Measurements from ENCODE around the gene SNX10. TPM values are rescaled to one million over a fixed set of nuclear protein-coding genes. Genes with fewer than 3 reads are reported as not detected.
A peak's percentile ranks its signal among the peaks of the same experiment; 100 is the strongest.

SNX10 gene
- total RNA-seq, 4 donors from 2014 or later, result 1.5 to 5.9 (median 3.1) TPM; not detected in 1

DNA sequence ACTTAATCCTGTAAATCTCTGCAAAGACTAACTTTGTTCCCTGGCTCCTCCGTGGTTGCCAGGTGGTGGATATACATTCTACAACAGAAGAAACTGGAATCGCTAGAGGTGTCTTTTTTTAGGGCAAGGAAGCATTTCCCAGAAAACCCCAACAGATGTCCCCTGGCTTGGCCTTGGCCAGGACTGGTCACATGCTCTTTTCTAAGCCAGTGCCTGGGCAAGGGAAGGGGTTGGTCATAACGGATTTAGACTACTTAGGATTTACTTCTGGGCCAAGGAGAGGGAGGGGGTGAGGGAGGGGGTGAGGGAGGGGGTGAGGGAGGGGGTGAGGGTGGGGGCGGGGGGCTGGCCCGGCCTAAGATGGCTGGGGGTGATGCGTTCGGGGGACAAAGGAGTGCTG, 105.7 kb downstream of the SNX10 start:
- 19 to 51% methylated on average over 3 to 7 of the region's 7 CpGs for WGBS, 2 donors (ENCODE audit: low coverage in 1 of 2)
- Histone ChIP-seq H3K27ac (peak overlapping the region; percentile 76 to 86 (median 84)), H3K36me3 (no peaks in the 10 kb centered on the region), H3K4me1 (peaks cover 0 to 20% (median 12%) of the 10 kb centered on the region in 4 donors), H3K27me3 (no peaks in the 10 kb centered on the region), H3K4me3 (no peak overlapping the region), H3K9me3 (no peaks in the 10 kb centered on the region)
- in situ Hi-C loops (cut with MboI; ENCODE audit: low pct_ligation_motif_present in 1 of 4, low pct_unique_long_range_greater_than_20kb in 1 of 4, low sequenced_read_pairs in 3 of 4) (no loop called here), intact Hi-C loops (cut with DNase I; ENCODE audit: low total_unique reads) (no loop called here)
- no peak for TF ChIP-seq POLR2A (IDR thresholded peaks at IDR 0.05)
- no peak for TF ChIP-seq POLR2AphosphoS5 (IDR thresholded peaks at IDR 0.05)
- no peak for TF ChIP-seq EP300 (IDR thresholded peaks at IDR 0.05; ENCODE audit: low read depth)
- TF ChIP-seq, protein P1, sequence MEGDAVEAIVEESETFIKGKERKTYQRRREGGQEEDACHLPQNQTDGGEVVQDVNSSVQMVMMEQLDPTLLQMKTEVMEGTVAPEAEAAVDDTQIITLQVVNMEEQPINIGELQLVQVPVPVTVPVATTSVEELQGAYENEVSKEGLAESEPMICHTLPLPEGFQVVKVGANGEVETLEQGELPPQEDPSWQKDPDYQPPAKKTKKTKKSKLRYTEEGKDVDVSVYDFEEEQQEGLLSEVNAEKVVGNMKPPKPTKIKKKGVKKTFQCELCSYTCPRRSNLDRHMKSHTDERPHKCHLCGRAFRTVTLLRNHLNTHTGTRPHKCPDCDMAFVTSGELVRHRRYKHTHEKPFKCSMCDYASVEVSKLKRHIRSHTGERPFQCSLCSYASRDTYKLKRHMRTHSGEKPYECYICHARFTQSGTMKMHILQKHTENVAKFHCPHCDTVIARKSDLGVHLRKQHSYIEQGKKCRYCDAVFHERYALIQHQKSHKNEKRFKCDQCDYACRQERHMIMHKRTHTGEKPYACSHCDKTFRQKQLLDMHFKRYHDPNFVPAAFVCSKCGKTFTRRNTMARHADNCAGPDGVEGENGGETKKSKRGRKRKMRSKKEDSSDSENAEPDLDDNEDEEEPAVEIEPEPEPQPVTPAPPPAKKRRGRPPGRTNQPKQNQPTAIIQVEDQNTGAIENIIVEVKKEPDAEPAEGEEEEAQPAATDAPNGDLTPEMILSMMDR (IDR thresholded peaks at IDR 0.05), result no peak
- DNase-seq, result no peak

DNA sequence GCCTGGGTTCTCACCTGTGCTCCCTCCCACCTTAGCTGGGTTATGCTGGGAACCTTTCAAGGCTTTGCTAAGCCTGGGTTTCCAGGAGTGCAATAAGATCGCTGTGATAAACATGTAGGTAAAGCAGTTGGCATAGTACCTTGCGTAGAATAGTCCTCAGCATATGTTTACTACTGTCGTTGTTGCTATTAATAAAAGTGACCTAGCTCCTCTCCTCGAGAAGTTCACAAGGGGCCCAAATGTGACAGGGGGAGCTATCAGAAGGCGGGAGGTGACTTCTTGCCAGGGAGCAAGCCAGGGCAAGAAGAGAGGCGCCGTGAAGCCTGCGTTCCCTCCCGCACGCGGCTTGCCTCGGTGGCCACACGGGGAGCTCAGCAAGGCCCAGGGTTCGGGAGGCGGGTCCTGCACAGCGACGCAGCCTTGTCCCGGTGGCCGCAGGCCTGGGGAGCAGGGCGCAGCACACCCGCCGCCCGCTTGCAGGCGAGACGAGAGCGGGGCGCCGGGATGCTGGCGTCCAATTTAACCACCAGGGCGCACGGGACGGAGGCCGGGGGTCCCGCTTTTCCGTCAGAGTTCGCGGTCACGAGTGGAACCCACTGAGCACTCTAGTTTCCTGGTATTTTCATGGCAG, 106.2 kb downstream of the SNX10 start:
- Histone ChIP-seq H3K9me3 (no peaks in the 10 kb centered on the region), H3K4me3 (peak overlapping the region; percentile 45 to 83 (median 66)), H3K27me3 (no peaks in the 10 kb centered on the region), H3K27ac (peak overlapping the region; percentile 76 to 86 (median 84)), H3K4me1 (peaks cover 0 to 20% (median 12%) of the 10 kb centered on the region in 4 donors), H3K36me3 (no peaks in the 10 kb centered on the region)
- in situ Hi-C loops (cut with MboI; ENCODE audit: low pct_ligation_motif_present in 1 of 4, low pct_unique_long_range_greater_than_20kb in 1 of 4, low sequenced_read_pairs in 3 of 4) (no loop called here), intact Hi-C loops (cut with DNase I; ENCODE audit: low total_unique reads) (no loop called here)
- no peak for TF ChIP-seq EP300 (IDR thresholded peaks at IDR 0.05; ENCODE audit: low read depth)
- TF ChIP-seq POLR2A (IDR thresholded peaks at IDR 0.05), result peak; percentile 8
- peak; percentile 37 for DNase-seq
- 8% methylated on average over 25 of the region's 38 CpGs; no CpG with 5 or more reads in 1 of the 2 donors for WGBS, 2 donors (ENCODE audit: low coverage in 1 of 2)

DNA sequence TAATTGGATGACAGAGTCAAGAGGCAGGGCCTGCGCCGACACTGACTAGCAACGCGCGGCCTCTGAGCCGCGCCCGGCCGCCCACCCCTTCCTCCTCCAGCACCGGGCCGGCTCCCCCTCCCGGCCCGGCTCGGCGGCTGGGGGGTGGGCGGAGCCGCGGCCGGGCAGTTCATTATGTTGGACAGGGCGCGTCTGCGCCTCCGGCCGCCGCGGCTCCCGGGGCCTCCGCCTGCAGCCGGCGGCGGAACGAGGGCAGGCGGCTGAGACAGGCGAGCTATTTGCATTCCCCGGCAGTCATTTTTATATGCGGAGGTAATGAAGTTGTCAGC, 106.7 kb downstream of the SNX10 start:
- Histone ChIP-seq H3K36me3 (no peaks in the 10 kb centered on the region), H3K9me3 (no peaks in the 10 kb centered on the region), H3K27ac (peak overlapping the region; percentile 76 to 86 (median 84)), H3K27me3 (no peaks in the 10 kb centered on the region), H3K4me3 (peak overlapping the region; percentile 45 to 83 (median 66)), H3K4me1 (peaks cover 0 to 20% (median 12%) of the 10 kb centered on the region in 4 donors)
- in situ Hi-C loops (cut with MboI; ENCODE audit: low pct_ligation_motif_present in 1 of 4, low pct_unique_long_range_greater_than_20kb in 1 of 4, low sequenced_read_pairs in 3 of 4), result no loop called here
- WGBS, 2 donors (ENCODE audit: low coverage in 1 of 2), result 0% methylated on average over 13 of the region's 36 CpGs; no CpG with 5 or more reads in 1 of the 2 donors
- TF ChIP-seq POLR2A (IDR thresholded peaks at IDR 0.05) (peak; percentile 12), POLR2AphosphoS5 (IDR thresholded peaks at IDR 0.05) (no peak)
- peak; percentile 68 for DNase-seq
- intact Hi-C loops (cut with DNase I; ENCODE audit: low total_unique reads), result no loop called here

DNA sequence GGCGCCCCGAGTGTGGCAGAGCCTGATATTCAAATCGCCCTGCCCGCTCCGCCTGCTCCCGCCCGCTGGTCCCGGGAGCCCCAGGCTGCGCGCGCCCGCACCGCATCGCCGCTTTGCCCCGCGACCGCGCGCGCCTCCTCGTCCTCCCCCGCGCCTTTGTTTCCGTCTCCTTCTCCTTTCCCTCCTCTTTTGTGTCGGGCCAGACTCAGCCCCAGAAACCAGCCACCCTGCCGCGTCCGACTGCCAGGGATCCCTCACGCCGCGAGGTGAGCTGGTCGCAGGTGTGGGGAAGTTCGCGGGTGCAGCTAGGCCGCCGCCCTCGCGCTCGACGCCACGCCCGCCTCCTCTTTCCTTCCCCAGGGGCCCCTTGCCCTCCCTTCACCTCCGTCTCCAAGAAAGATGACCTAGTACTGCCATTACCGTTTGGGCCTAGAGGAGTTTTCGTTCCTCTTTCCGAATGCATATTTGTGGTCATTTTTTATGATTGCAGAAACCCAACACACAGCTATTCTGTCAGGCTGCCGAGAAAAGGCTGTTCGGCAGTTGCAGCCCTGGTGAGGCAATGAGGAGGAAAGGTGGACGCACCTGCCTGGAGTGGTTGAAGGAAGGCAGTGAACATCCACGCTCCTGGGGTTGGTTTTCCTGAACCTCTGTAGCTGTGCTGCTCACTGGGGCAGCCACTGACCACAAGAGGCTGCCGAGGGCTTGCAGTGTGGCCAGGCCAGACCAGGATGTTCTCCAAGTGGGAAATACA, 107.3 kb downstream of the SNX10 start:
- in situ Hi-C loops (cut with MboI; ENCODE audit: low pct_ligation_motif_present in 1 of 4, low pct_unique_long_range_greater_than_20kb in 1 of 4, low sequenced_read_pairs in 3 of 4), result no loop called here
- peak; percentile 68 for DNase-seq
- Histone ChIP-seq H3K27ac (peak overlapping the region; percentile 76 to 86 (median 84)), H3K4me3 (peak overlapping the region; percentile 45 to 83 (median 66)), H3K9me3 (no peaks in the 10 kb centered on the region), H3K4me1 (peaks cover 0 to 20% (median 12%) of the 10 kb centered on the region in 4 donors), H3K36me3 (no peaks in the 10 kb centered on the region), H3K27me3 (no peaks in the 10 kb centered on the region)
- TF ChIP-seq, protein P1 (IDR thresholded peaks at IDR 0.05), result peak in 2 of 5 experiments; percentile 11 to 20
- no peak for TF ChIP-seq POLR2A (IDR thresholded peaks at IDR 0.05)
- no peak for TF ChIP-seq EP300 (IDR thresholded peaks at IDR 0.05; ENCODE audit: low read depth)
- no peak for TF ChIP-seq POLR2AphosphoS5 (IDR thresholded peaks at IDR 0.05)
- intact Hi-C loops (cut with DNase I; ENCODE audit: low total_unique reads), result no loop called here
- 1% methylated on average over 49 of the region's 52 CpGs; no CpG with 5 or more reads in 1 of the 2 donors for WGBS, 2 donors (ENCODE audit: low coverage in 1 of 2)

DNA sequence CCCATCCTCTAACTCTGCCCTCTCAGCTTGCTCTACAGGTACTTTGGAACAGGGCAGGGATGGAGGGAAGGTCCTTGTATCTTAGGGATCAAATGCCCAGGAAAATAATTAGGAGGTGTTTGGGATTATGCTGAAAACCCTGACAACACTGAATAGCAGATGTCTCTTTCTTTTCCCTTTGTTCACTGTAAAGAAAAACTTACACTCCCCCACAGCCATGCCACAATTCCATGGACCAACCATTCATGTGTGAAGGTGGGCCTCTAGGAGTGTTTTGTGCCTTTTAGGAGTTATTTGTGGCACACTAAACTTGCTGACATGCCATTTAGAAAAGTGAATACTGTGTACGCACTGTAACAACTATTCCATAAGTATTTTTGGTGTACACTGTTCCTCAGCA, 108.1 kb downstream of the SNX10 start:
- no peak for TF ChIP-seq EP300 (IDR thresholded peaks at IDR 0.05; ENCODE audit: low read depth)
- TF ChIP-seq POLR2A (IDR thresholded peaks at IDR 0.05), result no peak
- peaks cover 0 to 20% (median 12%) of the 10 kb centered on the region in 4 donors for H3K4me1 ChIP-seq
- intact Hi-C loops (cut with DNase I; ENCODE audit: low total_unique reads) (no loop called here), in situ Hi-C loops (cut with MboI; ENCODE audit: low pct_ligation_motif_present in 1 of 4, low pct_unique_long_range_greater_than_20kb in 1 of 4, low sequenced_read_pairs in 3 of 4) (no loop called here)
- no peaks in the 10 kb centered on the region for H3K27me3 ChIP-seq
- no peaks in the 10 kb centered on the region for H3K36me3 ChIP-seq
- no peaks in the 10 kb centered on the region for H3K9me3 ChIP-seq
- no peak overlapping the region for H3K4me3 ChIP-seq
- no peak for DNase-seq
- peak overlapping the region in 1 of 4 donors; percentile 83 for H3K27ac ChIP-seq
- 88 to 100% methylated on average over 1 of the region's 1 CpG for WGBS, 2 donors (ENCODE audit: low coverage in 1 of 2)
